NCI-H524 (cell line): ENCODE data around the gene ADARB1.

Source experiments
- DNase-seq, 2 experiments: peaks; one replicate each; lab custom pipeline; 2025; lab: John Stamatoyannopoulos, UW

ADARB1 gene

DNA sequence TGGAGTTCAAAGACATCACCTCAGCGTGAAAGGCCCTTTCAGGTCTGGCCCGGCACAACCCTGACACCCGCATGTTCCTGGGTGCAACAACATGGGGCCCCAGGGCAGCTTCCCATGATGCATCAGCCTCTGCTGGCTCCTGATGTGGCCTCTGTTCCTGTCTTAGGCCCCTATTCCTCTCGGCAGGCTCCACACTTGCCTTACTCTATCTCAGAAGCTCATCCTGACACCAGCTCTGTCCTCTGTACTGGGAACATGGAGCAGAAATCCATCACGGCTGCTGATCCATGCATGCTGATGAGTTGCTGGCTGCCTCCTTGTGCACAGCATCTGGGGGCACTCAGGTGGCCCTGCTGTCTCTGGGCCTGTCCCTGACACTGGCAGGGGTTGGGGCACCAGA is 74.6 kb downstream of the ADARB1 start:
- no peak for DNase-seq

DNA sequence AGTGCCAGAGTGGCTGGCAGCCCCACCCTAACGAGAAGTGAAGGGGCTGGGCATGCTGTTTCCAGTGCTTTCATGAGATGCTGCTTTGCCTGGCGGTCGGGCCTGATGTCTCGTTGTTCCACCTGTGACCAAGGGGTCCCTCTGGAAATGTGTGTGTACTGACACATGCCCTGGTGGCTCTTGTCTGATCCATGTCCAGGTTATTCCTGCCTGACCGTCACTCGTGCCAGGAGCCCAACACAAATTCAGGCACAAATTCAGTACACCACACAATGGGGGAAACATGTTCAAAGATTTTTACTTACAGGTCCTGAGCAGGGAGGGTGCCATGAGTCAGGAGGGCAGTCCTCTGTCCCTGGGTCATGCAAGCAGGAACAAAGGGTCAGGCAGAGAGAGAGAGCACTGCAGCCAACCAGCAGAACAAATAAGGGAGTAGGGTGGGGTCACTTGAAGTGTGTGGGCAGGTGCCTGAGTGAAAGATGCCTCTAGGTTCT is 76.3 kb downstream of the ADARB1 start:
- no peak for DNase-seq

DNA sequence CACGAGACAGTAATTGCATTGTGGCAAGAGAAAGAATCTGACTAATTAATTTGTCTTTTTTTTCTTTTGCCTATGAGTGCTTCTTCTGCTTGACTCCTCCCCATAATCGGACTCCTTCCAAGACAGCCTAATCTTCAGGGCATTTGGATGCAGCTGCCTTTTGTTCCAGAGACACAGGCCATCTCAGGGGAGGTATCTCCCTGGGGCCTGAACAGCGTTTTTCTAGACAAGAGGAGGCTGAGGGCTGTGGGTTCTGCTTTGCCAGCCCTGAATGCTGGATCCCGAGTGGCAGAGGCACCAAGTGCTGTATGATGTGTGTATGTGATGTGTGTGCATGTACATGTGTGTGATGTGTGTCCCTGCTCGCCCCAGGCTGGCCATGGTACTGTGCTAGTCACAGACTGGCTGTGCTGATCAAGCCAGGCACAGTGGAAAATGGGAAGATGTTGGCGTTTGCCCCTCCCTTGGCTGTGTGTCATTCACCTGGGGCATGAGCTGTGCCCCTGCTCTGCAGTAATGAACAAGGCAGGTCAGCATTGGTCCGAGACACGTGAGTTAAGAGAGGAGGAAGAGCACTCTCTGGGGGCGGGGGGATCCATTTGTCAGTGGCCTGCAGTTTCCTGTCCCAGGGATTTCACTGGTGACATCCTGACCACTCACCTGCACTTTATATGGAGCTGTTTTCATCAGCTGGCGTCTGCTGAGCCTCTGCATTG is 77.2 kb downstream of the ADARB1 start:
- no peak for DNase-seq

DNA sequence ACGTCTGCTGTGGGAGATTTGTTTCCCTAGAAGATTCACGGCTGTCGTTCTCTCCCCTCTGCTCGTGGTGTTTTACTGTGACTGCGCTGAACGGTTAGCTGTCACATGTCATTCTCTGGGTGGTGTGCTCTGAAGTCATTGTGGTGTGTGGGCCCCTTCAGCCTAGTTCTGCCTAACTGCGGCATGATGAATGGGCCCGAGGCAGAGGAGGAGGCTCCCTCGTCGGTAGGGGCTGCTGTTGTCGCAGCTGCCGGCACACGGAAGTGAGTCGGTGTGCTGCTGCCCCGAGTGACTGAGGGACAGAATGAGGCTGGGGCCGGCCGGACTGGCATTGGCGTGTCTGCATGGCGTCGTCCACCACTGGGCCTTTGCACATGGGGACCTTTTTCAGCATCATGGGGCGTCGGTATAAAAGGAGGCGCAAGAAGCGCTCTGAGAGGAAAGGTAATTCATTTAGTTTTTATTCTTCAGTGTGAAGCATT is 77.9 kb downstream of the ADARB1 start:
- no peak for DNase-seq

DNA sequence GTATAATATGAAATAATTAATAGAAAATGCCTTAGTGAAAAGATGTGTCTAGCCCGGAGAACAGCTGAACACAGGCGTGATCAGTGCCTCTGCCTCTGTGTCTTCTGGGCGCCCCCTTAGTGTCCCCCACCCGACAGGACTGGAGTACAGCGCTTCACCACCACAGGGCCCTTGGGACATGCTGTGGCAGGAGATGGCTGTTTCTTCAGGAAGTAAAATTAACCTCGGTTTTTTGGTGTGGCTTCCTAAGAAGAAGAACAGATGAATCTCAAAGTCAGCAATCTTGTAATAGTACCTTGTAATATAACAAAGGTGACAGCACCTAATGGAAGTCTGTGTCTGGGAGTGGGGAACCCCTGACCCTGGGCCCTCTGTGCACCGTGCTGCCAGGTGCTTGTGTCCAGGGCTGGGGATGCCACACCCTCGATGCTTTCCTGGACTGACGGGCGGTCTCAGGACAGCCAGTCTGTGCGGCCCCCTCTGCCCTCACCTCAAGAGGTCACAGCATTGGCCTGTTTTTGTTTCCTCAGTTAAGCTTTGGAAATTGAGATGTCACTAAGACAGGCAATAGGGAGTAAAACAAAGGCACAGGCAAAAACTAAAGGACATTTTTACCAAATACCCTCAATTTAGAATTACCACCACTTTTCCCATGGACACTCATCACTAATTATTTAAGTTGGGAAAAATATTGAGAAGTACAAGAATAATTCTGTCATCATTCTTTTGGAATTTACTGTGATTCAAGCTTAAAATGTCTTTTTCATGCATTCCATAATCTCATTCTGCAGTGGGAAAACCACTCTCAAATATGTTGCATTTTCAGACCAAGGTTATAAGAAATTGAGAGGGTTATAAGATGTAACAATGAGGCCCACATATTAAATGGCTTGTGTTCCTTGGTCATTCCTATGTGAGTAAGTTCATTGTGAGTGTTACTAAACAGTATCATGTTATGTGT is 79.3 kb downstream of the ADARB1 start:
- DNase-seq: no peak

DNA sequence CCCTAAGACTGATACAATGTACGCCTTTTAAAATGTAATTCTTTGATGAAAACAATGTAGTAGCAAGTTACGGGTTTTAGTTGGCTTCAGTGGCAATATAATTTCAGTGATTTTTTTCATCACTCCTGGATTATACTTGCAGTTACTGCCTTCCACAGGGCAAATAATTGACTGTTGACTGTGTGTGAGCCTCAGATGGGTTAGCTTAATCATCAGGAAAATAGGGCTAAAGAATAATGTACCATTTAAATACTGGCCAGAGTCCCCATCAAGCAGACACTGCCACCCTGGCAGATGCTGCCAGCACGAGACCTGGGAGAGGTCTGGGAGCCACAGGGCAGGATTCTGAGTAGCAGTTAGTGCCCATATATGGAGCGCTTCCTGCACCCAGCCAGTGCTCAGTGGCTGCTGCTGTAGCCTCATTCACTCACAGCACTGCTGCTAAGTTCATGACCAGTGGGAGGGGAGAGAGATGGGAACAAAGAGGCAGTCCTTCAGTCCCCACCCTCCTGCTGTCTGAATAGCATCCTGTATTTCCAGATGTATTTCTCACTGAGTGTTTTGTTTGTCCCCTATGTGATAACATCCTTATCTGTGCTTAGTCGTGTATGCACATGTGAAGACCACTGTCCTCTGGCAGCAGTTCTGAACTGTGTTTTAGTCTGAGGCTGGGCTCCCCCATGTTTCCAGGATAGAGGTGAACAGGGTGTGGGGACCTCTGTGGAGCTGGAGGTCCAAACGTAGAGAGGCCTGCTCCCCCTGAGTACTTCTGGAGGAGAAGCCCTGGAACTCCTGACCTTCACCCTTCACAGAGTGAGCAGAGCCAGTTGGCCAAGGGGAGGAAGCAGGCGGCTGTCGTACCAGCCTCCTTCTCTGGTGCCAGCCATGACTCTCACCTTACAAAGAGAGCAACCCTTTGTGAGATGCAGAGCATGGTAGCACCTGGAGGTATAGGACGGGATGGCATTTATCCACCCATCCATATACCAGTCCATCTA is 80.4 kb downstream of the ADARB1 start:
- DNase-seq: peak in 1 of 2 experiments; percentile 10

DNA sequence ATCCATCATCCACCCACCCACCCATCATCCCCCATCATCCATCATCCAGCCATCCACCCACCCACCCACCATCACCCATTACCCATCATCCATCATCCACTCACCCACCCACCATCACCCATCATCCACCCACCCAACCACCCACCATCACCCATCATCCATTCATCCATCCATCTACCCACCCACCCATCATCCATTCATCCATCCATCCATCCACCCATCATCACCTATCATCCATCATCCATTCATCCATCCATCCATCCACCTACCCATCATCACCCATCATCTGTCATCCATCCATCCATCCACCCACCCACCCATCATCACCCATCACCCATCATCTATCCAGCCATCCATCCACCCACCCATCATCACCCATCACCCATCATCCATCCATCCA is 81.5 kb downstream of the ADARB1 start:
- no peak for DNase-seq

DNA sequence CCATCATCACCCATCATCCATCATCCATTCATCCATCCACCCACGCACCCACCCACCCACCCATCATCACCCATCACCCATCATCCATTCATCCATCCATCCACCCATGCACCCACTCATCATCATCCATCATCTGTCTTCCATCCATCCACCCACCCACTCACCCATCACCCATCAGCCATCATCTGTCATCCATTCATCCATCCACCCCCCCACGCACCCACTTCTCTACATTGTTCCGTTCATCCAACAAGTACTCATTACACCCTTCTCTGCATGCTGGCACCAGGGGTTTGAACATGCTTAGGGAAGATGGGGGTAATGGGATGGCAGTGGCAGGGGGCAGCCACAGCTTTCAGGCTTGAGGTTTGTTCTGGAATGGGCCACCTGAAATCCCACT is 82.1 kb downstream of the ADARB1 start:
- no peak for DNase-seq

DNA sequence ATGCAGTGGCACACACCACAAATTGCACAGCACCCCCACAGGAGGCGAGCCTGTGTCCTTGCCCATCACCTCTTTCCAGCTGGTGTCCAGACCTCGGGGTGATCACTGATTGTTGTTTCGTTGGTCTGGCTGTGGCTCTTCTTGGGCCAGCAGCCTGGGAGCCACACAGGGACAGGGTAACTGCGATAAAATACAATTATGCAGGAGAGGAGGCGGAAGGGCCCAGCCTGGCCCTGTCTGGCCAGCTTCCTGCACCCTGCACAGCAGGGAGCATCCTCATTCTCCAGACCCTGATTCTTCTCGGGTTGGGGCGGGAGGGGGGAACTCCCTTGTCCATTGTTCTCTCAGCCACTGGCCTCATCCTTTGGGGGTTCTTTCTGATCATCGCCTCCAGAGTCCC is 83.6 kb downstream of the ADARB1 start:
- DNase-seq: no peak

DNA sequence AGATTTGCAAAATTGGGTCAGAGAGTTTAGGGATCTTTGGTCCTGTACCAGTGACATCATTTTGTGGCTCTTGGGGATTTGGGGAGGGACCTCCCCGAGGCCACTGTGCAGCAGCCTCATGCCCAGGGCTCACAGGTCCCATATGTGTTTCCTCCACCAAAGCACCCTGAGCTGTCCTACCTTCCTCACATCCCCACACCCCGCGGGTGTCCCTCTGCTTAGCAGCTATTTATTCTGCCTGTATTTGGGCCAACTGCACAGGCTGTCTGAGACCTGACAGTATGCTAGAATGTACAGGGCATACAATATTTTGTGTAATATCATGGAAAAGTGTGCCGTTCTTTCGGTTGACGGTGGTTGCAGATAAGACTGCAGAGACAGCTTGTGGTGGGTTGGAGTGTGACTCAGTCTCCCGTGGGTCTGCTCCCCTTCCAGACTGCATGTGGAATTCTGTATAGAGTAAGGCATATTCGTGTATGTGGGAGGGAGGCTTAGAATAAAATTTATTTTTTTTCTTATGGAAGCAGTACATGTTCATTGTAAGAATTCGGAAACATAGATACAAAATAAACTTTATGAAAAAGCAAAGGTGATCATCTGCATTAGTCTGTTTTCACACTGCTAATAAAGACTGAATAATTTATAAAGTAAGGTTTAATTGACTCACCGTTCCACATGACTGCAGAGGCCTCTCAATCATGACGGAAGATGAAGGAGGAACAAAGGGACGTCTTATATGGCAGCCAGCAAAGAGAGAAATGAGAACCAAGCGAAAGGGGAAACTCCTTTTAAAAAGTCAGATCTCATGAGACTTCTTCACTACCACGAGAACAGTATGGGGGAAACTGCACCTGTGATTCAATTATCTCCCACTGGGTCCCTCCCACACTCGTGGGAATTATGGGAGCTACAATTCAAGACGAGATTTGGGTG is 84.4 kb downstream of the ADARB1 start:
- no peak for DNase-seq

DNA sequence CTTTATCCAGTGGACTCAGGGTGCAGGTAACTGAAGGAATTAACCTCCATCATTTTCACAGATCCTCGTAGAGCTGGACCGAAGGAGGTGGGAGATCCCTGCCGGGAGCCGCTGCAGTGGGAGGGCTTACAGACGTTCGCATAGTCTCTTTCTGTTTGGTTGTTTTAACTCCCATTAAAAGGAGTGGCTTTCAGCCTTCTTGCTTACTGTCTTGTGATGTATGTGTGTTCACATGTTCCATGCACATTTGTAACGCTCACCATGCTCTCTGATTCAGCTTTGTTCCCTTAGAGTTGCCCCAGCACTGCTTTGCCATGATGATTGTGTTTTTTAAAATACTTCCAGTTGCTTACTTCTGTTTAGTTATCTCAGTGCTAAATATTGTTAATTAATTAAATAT is 85.8 kb downstream of the ADARB1 start:
- DNase-seq: no peak

DNA sequence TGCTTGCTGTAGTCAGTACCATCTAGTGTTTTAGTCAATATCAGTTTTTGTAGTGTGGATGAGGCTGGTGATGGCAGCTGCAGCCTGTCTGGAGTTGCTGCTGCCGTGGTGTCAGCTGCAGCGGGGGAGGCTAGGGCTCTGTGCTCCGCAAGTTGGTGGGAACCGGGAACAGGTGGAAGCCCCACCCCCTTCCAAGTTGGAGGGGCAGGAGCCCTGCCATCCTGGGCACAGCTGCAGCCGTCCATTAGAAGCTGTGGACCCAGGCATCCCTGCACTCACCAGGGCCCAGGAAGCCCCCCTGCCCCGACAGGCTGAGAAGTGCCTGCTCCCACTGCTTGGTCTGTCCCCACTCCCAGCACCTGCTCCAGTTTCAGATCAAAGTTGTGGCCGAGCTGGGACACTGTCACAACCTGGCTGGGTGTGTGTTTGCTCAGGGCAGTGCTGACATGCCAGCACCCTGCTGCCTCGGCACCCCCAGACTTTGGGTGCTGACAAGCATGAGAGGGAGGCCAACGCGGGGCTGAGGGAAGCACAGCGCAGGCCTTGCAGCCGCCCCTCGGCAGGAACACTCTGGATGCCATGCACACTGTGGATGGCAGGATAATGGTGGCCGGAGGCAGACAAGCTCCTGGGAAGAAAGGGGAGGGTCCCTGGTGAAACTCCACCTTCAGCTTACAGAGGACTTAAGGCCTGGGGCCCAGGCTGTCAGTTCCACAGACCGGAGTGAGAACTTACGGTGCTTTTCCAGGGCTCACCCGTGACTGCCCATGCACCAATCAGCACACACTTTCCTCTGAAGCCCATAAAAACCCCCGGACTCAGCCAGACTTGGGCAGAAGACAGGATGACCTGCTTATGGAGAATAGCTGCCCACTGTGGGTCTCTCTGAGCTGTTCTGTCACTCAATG is 86.9 kb downstream of the ADARB1 start:
- DNase-seq: peak; percentile 20 to 41

DNA sequence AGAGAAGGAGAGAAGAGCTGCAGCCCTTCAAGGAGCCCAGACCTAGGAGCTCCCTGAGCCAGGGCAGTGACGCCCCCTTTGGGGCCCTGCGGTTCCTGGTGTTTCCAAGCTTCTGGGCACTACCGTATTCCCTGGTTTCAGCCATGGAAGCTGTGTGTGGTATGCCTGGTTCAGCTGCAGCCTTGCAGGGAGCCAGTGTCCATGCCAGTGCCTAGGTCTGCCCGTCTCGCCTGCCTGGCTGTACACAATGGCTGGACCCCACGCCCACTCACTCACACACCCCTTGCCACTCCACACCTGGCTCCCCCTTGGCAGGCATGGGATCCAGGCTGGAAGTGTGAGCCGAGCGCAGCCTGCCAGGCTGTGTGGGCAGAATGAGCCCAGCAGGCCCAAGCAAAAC is 87.7 kb downstream of the ADARB1 start:
- no peak for DNase-seq

DNA sequence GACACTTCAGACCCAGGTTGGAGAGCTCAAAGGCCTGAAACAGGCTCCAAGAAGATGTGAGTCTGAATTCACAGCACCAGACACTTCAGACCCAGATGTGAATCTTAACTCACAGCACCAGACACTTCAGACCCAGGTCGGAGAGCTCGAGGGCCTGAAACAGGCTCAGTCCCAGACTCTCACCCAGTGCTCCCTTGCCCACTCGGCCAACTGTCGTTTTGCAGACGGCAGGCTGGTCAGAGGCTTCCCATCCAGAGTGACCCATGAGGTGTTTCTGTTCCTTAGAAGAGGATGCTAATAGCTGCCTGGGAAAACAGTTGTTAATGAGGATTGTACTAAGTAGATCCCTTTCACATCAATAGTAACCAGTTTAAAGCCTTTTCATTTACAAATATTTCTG is 88.4 kb downstream of the ADARB1 start:
- no peak for DNase-seq

DNA sequence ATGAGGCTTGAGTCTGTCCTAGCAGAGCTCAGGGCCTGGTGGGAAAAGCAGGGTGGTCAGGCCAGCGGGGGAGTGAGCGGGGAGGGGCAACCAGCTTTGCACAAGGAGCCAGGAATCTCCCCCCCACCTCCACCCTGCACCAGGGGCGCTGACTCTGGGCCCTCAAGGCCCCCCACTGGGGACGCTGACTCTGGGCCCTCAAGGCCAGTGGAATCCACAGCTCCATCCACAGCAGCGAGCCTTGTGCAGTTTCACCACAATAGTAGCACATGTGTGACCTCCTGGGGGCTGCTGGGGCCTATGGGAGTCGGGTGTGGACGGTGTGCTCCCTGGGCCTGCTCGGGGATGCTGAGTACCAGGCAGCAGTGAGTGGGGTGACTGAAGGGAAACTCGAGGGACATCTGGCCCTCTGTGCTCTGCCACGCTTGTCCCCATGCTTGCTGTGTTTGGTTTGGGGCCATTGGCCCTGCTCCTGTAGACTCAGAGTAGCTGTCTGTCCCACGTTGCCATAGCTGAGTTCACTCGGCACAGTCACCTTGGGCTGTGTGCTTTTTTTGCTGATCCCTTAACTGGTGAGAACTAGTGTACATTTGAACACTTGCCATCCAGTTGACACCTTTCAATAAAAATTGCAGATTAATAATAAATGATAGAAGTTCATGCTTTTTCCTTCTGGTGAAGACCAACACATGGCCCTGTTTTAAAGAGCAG is 89.2 kb downstream of the ADARB1 start:
- DNase-seq: no peak

DNA sequence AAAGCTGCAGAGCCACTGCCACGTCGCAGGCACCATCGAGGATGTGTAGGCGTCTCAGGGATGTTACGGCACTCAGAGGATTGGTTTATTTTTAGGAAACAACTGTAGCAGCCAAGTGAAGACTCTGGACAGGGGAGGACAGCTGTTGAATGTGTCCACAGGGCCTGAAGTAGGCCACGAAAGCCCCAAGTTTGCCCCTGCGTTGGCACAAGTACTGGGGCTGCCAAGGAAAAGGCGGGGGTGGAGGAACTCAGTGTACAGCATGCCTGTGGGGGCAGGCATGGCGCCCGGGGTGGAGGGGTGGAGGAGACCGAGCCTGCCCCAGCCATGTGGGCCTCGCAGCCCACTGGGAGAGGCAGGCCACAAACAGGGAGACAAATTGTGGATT is 89.7 kb downstream of the ADARB1 start:
- DNase-seq: no peak

DNA sequence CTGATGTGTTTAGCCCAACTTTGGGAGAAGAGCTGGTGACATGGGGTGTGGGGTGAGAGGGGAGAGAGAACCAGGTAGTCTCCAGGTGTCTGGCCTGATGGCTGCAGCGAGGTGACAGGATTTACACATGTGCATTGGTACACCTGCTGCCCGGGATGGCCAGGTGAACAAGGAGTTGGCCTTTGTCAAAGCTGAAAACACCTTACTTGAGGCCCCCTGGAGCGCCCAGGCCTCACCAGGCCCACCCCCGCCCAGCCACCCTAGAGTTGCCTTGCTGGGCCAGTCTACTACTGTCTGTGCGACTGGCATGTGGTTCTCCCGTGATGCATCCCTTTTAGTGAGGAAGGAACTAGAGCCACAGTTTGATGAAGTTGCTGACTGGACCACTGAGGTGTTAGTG is 90.5 kb downstream of the ADARB1 start:
- no peak for DNase-seq

DNA sequence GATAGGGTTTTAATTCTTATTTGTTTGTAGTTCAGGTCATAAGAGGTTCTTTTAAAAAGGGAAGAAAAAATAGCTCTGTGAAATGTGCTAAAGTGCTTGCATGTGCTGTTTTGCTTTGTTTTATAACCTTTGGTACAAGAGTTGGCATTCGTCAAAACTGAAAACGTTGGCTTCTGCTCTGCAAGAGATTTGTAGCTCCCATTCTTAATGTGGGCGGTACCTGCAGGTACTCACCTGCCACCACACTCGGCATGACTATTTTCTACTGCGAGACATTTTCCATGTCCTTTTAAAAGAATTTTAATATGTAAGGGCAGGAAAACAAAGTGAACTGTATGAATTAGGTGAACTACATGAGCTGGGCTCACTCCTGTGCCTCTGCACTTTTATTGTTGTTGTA is 92.6 kb downstream of the ADARB1 start:
- no peak for DNase-seq

DNA sequence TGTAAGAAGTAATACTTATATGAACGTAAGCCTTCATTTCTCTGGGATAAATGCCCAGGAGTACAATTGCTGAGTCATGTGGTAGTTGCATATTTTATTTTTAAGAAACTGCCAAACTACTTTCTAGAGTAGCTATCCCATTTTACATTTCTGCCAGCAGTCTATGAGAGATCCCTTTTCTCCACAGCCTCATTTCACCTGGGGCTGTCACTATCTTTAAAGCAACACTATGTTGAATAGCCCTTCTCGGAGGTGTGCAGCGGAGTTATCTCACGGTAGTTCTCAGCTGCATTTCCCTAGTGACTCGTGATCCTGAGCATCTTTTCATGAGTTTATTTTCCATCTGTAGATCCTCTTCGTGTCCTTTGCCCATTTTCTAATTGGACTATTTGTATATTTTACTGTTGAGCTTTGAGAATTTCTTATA is 93.4 kb downstream of the ADARB1 start:
- DNase-seq: no peak
